Upper lobe of left lung (tissue), 4 donors: ENCODE data around the gene ECHS1.

Source experiments
- POLR2A ChIP-seq, 4 donors: fragments of 450-650 bp; IDR thresholded peaks; one replicate each; pipeline ENCODE4 v1.5.1; 2016 to 2017; ENCODE audit warnings: antibody characterized with exemption in 4 of 4, mild to moderate bottlenecking in 2 of 4
- TF ChIP-seq, protein P1 (sequence below), 6 experiments: fragments of 450-650 bp in 4 of 6; fragments of 200-600 bp in 2 of 6; sonication (generic) in 2 of 6; IDR thresholded peaks; one replicate each; pipeline ENCODE4 v1.5.1; 2016 to 2019; ENCODE audit warnings: antibody characterized with exemption in 6 of 6

DNA sequence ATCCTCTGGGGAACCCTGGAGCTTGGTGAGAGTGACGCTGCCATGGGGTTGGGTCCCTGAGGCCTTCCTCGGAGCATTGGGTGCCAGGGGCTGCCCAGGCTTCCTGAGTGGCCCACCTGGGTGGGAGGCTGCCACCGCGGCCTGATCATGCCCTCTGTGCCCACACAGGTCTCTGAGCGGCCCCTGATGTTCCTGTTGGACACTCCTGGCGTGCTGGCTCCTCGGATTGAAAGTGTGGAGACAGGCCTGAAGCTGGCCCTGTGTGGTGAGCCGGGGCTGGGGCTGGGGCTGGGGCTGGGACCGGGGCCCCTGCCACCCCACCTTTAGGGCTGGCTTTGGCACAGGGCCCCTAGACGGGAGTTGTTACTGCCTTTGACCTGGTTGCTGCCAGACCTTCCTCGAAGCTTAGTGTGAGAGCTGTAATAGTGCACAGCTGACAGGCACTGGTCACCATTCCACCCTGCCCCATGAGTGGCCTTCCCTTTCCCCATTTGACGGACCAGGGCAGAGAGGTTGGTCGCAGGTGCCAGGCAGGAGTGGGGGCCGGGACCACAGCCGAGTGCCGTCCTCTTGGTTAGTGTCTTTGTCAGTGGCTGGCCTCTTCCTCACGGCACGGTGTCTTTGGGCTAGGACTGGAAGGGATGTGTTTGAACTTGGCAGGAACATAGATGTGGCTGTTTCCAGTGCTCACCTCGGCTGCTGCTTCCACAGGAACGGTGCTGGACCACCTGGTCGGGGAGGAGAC, 29.0 kb upstream of the ECHS1 start:
- TF ChIP-seq, protein P1, sequence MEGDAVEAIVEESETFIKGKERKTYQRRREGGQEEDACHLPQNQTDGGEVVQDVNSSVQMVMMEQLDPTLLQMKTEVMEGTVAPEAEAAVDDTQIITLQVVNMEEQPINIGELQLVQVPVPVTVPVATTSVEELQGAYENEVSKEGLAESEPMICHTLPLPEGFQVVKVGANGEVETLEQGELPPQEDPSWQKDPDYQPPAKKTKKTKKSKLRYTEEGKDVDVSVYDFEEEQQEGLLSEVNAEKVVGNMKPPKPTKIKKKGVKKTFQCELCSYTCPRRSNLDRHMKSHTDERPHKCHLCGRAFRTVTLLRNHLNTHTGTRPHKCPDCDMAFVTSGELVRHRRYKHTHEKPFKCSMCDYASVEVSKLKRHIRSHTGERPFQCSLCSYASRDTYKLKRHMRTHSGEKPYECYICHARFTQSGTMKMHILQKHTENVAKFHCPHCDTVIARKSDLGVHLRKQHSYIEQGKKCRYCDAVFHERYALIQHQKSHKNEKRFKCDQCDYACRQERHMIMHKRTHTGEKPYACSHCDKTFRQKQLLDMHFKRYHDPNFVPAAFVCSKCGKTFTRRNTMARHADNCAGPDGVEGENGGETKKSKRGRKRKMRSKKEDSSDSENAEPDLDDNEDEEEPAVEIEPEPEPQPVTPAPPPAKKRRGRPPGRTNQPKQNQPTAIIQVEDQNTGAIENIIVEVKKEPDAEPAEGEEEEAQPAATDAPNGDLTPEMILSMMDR (IDR thresholded peaks at IDR 0.05), result no peak
- no peak for TF ChIP-seq POLR2A (IDR thresholded peaks at IDR 0.05)
